COLO829 (cell line): ENCODE data around the gene AP3S2.
"Not testable (repeated sequence)": the region's sequence is repeated elsewhere in the genome, so short reads cannot be mapped to it uniquely, and the experiment has no call there.

Experiments
- DNase-seq: peaks from one replicate; pipeline ENCODE4 v3.0.0; 2012; ENCODE audit warnings: low spot score

The AP3S2 gene

GRCh38 chr15:89893696-89894447, at the start of gene AP3S2:
Gene AP3S2, minus strand, starts transcription at chr15:89893994. Its CDS starts 45 bp downstream, at chr15:89893949.
- peak; percentile 90 for DNase-seq

GRCh38 chr15:89939910-89940309, 46.1 kb upstream of the AP3S2 start:
- no peak for DNase-seq

- DNase-seq = not testable (repeated sequence)
Measured at GRCh38 chr15:89939377-89939776, 45.6 kb upstream of the AP3S2 start.

- no peak for DNase-seq
Measured at GRCh38 chr15:89937365-89938350, 43.9 kb upstream of the AP3S2 start.

- DNase-seq = no peak
Measured at GRCh38 chr15:89936786-89937265, 43.0 kb upstream of the AP3S2 start.

GRCh38 chr15:89936051-89936785, 42.4 kb upstream of the AP3S2 start:
- DNase-seq = no peak

- no peak for DNase-seq
Measured at GRCh38 chr15:89932880-89933279, 39.1 kb upstream of the AP3S2 start.

GRCh38 chr15:89928421-89928820, 34.6 kb upstream of the AP3S2 start:
- no peak for DNase-seq

- no peak for DNase-seq
Measured at GRCh38 chr15:89926158-89926557, 32.4 kb upstream of the AP3S2 start.

GRCh38 chr15:89917442-89918101, 23.8 kb upstream of the AP3S2 start:
- DNase-seq = no peak

GRCh38 chr15:89916660-89917059, 22.9 kb upstream of the AP3S2 start:
- DNase-seq = no peak

- DNase-seq = peak; percentile 59
Measured at GRCh38 chr15:89912674-89913396, 19.0 kb upstream of the AP3S2 start, which contains the start of gene ARPIN. Gene ARPIN, minus strand, starts transcription at chr15:89912952. Its CDS starts 117 bp downstream, at chr15:89912835.

- no peak for DNase-seq
Measured at GRCh38 chr15:89912145-89912673, 18.4 kb upstream of the AP3S2 start.

- DNase-seq = no peak
Measured at GRCh38 chr15:89910891-89911626, 17.3 kb upstream of the AP3S2 start.

GRCh38 chr15:89909611-89910010, 15.8 kb upstream of the AP3S2 start:
- DNase-seq = no peak

- DNase-seq = no peak
Measured at GRCh38 chr15:89908226-89908625, 14.4 kb upstream of the AP3S2 start.

GRCh38 chr15:89907289-89907688, 13.5 kb upstream of the AP3S2 start:
- DNase-seq = no peak

- no peak for DNase-seq
Measured at GRCh38 chr15:89905846-89906378, 12.1 kb upstream of the AP3S2 start.

- no peak for DNase-seq
Measured at GRCh38 chr15:89904519-89904918, 10.7 kb upstream of the AP3S2 start.

GRCh38 chr15:89903858-89904130, 10.0 kb upstream of the AP3S2 start:
- no peak for DNase-seq
